ENCODE measurements around the gene TTC1. TPM values are rescaled to one million over a fixed set of nuclear protein-coding genes. Genes with fewer than 3 reads are reported as not detected.
"Not testable (repeated sequence)": the region's sequence is repeated elsewhere in the genome, so short reads cannot be mapped to it uniquely, and the experiment has no call there.

Gene TTC1
- total RNA-seq, 4 donors from 2014 or later = 18.3 to 38.3 (median 33.5) TPM

- WGBS, 2 donors = 94 to 96% methylated on average over 6 of the region's 6 CpGs
- intact Hi-C loops (cut with DNase I); H3K27me3 ChIP-seq; DNase-seq; H3K4me3 ChIP-seq; H3K9me3 ChIP-seq; H3K27ac ChIP-seq: not testable (repeated sequence)
- TF ChIP-seq, protein P1, sequence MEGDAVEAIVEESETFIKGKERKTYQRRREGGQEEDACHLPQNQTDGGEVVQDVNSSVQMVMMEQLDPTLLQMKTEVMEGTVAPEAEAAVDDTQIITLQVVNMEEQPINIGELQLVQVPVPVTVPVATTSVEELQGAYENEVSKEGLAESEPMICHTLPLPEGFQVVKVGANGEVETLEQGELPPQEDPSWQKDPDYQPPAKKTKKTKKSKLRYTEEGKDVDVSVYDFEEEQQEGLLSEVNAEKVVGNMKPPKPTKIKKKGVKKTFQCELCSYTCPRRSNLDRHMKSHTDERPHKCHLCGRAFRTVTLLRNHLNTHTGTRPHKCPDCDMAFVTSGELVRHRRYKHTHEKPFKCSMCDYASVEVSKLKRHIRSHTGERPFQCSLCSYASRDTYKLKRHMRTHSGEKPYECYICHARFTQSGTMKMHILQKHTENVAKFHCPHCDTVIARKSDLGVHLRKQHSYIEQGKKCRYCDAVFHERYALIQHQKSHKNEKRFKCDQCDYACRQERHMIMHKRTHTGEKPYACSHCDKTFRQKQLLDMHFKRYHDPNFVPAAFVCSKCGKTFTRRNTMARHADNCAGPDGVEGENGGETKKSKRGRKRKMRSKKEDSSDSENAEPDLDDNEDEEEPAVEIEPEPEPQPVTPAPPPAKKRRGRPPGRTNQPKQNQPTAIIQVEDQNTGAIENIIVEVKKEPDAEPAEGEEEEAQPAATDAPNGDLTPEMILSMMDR (IDR thresholded peaks at IDR 0.05) = peak in 1 of 6 experiments; percentile 5
- Histone ChIP-seq H3K4me1 (peaks cover 10 to 26% (median 12%) of the 10 kb centered on the region in 3 donors), H3K36me3 (peaks cover 0 to 84% (median 5%) of the 10 kb centered on the region in 3 donors)
These were observed 5.3 kb downstream of the TTC1 start for GRCh38 chr5:160014197-160014596.

DNA sequence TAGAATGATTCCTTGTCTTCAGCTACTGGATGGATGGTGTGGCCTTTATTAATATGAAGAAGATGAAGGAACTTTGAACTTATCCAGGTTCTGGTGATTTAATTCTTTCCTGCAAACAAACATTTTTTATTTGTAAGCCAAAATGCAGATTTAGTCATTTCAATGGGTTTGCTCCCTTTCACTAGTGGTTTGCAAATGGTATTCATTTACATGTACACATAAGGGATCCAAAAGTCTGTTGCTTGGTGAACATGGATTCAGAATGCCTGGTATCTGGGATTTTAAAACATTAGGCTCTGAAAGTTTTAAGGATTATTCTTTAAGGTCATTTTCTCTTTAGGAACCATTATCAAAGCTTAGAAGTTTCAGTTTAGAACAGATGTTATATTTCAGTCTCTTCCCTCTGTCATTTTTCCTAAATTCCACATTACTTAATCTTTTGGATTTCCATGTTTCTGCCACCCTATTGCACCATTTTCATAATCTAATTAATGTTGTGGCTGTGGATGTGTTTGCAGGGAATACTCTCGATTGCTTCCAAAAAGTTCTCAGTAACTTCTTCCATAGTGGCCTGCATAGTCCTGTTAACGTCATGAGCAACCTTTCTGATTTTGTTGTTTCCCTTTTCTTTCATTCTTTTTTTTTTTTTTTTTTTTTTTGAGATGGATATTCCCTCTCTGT lies 10.1 kb downstream of the TTC1 start:
- H3K4me1 ChIP-seq = peaks cover 0 to 23% (median 3%) of the 10 kb centered on the region in 3 donors
- H3K9me3 ChIP-seq = no peaks in the 10 kb centered on the region
- 63 to 94% methylated on average over 2 of the region's 2 CpGs for WGBS, 2 donors
- TF ChIP-seq, protein P1 (IDR thresholded peaks at IDR 0.05) = no peak
- TF ChIP-seq POLR2A (IDR thresholded peaks at IDR 0.05) = no peak
- no peak overlapping the region for H3K27ac ChIP-seq
- no peak overlapping the region for H3K4me3 ChIP-seq
- no peak for DNase-seq
- no peaks in the 10 kb centered on the region for H3K27me3 ChIP-seq
- intact Hi-C loops (cut with DNase I) = no loop called here
- H3K36me3 ChIP-seq = peaks cover 0 to 65% (median 0%) of the 10 kb centered on the region in 3 donors

- Histone ChIP-seq H3K27ac (no peak overlapping the region), H3K36me3 (peaks cover 0 to 65% (median 0%) of the 10 kb centered on the region in 3 donors)
- intact Hi-C loops (cut with DNase I) = loop anchor here (10.0 kb wide), 2 partner anchors 174 to 324 kb away; no protein-coding TSS in a partner anchor
These were observed 11.4 kb downstream of the TTC1 start for GRCh38 chr5:160020266-160020770.

GRCh38 chr5:160020964-160021363 lies 12.0 kb downstream of the TTC1 start:
- peaks cover 0 to 23% (median 3%) of the 10 kb centered on the region in 3 donors for H3K4me1 ChIP-seq
- H3K9me3 ChIP-seq = no peaks in the 10 kb centered on the region
- H3K27ac ChIP-seq = no peak overlapping the region
- intact Hi-C loops (cut with DNase I) = loop anchor here (10.0 kb wide), 2 partner anchors 174 to 324 kb away; no protein-coding TSS in a partner anchor
- peaks cover 0 to 59% (median 0%) of the 10 kb centered on the region in 3 donors for H3K36me3 ChIP-seq
- TF ChIP-seq POLR2A (IDR thresholded peaks at IDR 0.05) = no peak
- TF ChIP-seq, protein P1 (IDR thresholded peaks at IDR 0.05) = no peak
- H3K4me3 ChIP-seq = no peak overlapping the region
- WGBS, 2 donors = 45 to 59% methylated on average over 4 of the region's 4 CpGs
- no peak for DNase-seq
- H3K27me3 ChIP-seq = no peaks in the 10 kb centered on the region

More at GRCh38 chr5:160020266-160020770, 11.4 kb downstream of the TTC1 start:
- no peak for TF ChIP-seq POLR2A (IDR thresholded peaks at IDR 0.05)
- TF ChIP-seq, protein P1 (IDR thresholded peaks at IDR 0.05) = no peak
- WGBS, 2 donors = 71 to 80% methylated on average over 5 to 7 of the region's 7 CpGs
- Histone ChIP-seq H3K4me1 (peaks cover 0 to 23% (median 3%) of the 10 kb centered on the region in 3 donors), H3K9me3 (no peaks in the 10 kb centered on the region), H3K4me3 (no peak overlapping the region), H3K27me3 (no peaks in the 10 kb centered on the region)
- no peak for DNase-seq

- Histone ChIP-seq H3K4me3 (no peak overlapping the region), H3K4me1 (peaks cover 0 to 23% (median 3%) of the 10 kb centered on the region in 3 donors), H3K27ac (peak overlapping the region in 1 of 4 donors; percentile 1), H3K9me3 (no peaks in the 10 kb centered on the region), H3K27me3 (no peaks in the 10 kb centered on the region), H3K36me3 (peaks cover 0 to 55% (median 0%) of the 10 kb centered on the region in 3 donors)
- 7 to 15% methylated on average over 3 of the region's 3 CpGs for WGBS, 2 donors
- no peak for DNase-seq
- intact Hi-C loops (cut with DNase I) = loop anchor here (10.0 kb wide), 2 partner anchors 173 to 323 kb away; no protein-coding TSS in a partner anchor
- TF ChIP-seq, protein P1 (IDR thresholded peaks at IDR 0.05) = peak; percentile 45 to 87 (median 80)
- TF ChIP-seq POLR2A (IDR thresholded peaks at IDR 0.05) = no peak
These were observed 13.0 kb downstream of the TTC1 start for GRCh38 chr5:160021831-160022446.

All from esophagus squamous epithelium (tissue), 5 donors.